ENCODE measurements around the gene ATP6V0C.

DNA sequence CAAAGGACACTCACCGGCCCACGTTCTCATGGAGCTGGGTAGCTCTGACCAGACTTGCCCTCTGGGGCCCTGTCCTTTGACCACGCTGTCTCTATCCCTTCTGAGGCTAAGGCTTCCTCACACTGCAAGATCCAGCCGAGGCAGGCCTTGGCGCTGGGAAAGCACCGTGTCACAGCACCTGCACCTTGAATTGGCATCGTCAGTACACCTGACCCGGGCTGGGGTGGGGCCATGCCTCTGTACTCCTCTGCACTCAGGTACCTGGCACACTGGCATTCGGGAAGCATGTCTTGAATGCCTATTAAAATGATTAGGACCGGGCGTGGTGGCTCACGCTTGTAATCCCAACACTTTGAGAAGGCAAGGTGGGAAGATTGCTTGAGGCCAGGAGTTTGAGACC is 32.8 kb upstream of the ATP6V0C start:
- TF ChIP-seq, protein P1, sequence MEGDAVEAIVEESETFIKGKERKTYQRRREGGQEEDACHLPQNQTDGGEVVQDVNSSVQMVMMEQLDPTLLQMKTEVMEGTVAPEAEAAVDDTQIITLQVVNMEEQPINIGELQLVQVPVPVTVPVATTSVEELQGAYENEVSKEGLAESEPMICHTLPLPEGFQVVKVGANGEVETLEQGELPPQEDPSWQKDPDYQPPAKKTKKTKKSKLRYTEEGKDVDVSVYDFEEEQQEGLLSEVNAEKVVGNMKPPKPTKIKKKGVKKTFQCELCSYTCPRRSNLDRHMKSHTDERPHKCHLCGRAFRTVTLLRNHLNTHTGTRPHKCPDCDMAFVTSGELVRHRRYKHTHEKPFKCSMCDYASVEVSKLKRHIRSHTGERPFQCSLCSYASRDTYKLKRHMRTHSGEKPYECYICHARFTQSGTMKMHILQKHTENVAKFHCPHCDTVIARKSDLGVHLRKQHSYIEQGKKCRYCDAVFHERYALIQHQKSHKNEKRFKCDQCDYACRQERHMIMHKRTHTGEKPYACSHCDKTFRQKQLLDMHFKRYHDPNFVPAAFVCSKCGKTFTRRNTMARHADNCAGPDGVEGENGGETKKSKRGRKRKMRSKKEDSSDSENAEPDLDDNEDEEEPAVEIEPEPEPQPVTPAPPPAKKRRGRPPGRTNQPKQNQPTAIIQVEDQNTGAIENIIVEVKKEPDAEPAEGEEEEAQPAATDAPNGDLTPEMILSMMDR (IDR thresholded peaks at IDR 0.05; ENCODE audit: insufficient read depth, low read length), result no peak
- no peak for TF ChIP-seq GABPA (IDR thresholded peaks at IDR 0.05; ENCODE audit: low read depth)
- TF ChIP-seq, protein P2, sequence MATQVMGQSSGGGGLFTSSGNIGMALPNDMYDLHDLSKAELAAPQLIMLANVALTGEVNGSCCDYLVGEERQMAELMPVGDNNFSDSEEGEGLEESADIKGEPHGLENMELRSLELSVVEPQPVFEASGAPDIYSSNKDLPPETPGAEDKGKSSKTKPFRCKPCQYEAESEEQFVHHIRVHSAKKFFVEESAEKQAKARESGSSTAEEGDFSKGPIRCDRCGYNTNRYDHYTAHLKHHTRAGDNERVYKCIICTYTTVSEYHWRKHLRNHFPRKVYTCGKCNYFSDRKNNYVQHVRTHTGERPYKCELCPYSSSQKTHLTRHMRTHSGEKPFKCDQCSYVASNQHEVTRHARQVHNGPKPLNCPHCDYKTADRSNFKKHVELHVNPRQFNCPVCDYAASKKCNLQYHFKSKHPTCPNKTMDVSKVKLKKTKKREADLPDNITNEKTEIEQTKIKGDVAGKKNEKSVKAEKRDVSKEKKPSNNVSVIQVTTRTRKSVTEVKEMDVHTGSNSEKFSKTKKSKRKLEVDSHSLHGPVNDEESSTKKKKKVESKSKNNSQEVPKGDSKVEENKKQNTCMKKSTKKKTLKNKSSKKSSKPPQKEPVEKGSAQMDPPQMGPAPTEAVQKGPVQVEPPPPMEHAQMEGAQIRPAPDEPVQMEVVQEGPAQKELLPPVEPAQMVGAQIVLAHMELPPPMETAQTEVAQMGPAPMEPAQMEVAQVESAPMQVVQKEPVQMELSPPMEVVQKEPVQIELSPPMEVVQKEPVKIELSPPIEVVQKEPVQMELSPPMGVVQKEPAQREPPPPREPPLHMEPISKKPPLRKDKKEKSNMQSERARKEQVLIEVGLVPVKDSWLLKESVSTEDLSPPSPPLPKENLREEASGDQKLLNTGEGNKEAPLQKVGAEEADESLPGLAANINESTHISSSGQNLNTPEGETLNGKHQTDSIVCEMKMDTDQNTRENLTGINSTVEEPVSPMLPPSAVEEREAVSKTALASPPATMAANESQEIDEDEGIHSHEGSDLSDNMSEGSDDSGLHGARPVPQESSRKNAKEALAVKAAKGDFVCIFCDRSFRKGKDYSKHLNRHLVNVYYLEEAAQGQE (IDR thresholded peaks at IDR 0.05; ENCODE audit: insufficient replicate concordance, low read depth), result no peak
- TF ChIP-seq POLR2AphosphoS5 (IDR thresholded peaks at IDR 0.05; ENCODE audit: low read depth), result no peak
- no peak for TF ChIP-seq SPI1 (IDR thresholded peaks at IDR 0.05; ENCODE audit: borderline replicate concordance, low read depth)
